HepG2 (cell line): Measurements from ENCODE around the gene APOD. TPM values are rescaled to one million over a fixed set of nuclear protein-coding genes. Genes with fewer than 3 reads are reported as not detected.

Experiments
- ARHGAP35 ChIP-seq: sonication (generic); formaldehyde crosslinking; IDR thresholded peaks from 2 replicates; pipeline ENCODE4 v1.9.0; 2022; ENCODE audit warnings: mild to moderate bottlenecking, inconsistent platforms, moderate library complexity, missing genetic modification reagents, borderline replicate concordance
- FOXJ3 ChIP-seq: sonication (generic); formaldehyde crosslinking; IDR thresholded peaks from 2 replicates; pipeline ENCODE4 v1.4.0; 2020; ENCODE audit warnings: missing genetic modification reagents, mild to moderate bottlenecking, borderline replicate concordance
- MEF2D ChIP-seq: sonication (generic); formaldehyde crosslinking; IDR thresholded peaks from 2 replicates; pipeline ENCODE4 v1.5.1; 2020; ENCODE audit warnings: mild to moderate bottlenecking, missing genetic modification reagents
- MIER2 ChIP-seq: IDR thresholded peaks from 2 replicates; pipeline ENCODE4 v1.6.1; 2016; ENCODE audit warnings: missing biosample characterization, missing genetic modification reagents
- NFKB2 ChIP-seq: sonication (generic); formaldehyde crosslinking; IDR thresholded peaks from 2 replicates; pipeline ENCODE4 v1.4.0; 2020; ENCODE audit warnings: missing genetic modification reagents, borderline replicate concordance
- SETDB1 ChIP-seq: sonication (generic); formaldehyde crosslinking; IDR thresholded peaks from 2 replicates; pipeline ENCODE4 v1.5.1; 2020; ENCODE audit warnings: missing genetic modification reagents, mild to moderate bottlenecking, borderline replicate concordance
- SP2 ChIP-seq: sonication (generic); formaldehyde crosslinking; IDR thresholded peaks from 2 replicates; pipeline ENCODE4 v1.5.1; 2020; ENCODE audit warnings: mild to moderate bottlenecking, missing genetic modification reagents
- YEATS4 ChIP-seq: sonication (generic); formaldehyde crosslinking; IDR thresholded peaks from 2 replicates; pipeline ENCODE4 v1.4.0; 2020; ENCODE audit warnings: missing genetic modification reagents, borderline replicate concordance
- ZNF329 ChIP-seq: sonication (generic); formaldehyde crosslinking; IDR thresholded peaks from 2 replicates; pipeline ENCODE4 v1.9.0; 2021; ENCODE audit warnings: low read depth, mild to moderate bottlenecking, missing genetic modification reagents
- ZNF451 ChIP-seq: sonication (generic); formaldehyde crosslinking; IDR thresholded peaks from 2 replicates; pipeline ENCODE4 v1.5.0; 2020; ENCODE audit warnings: mild to moderate bottlenecking, missing genetic modification reagents
- ZNF501 ChIP-seq: sonication (generic); formaldehyde crosslinking; IDR thresholded peaks from 2 replicates; pipeline ENCODE4 v1.5.1; 2020; ENCODE audit warnings: mild to moderate bottlenecking, moderate library complexity, missing genetic modification reagents
- ZNF605 ChIP-seq: sonication (generic); formaldehyde crosslinking; IDR thresholded peaks from 2 replicates; pipeline ENCODE4 v1.8.0; 2022; ENCODE audit warnings: mild to moderate bottlenecking, missing genetic modification reagents
- ZNF788 ChIP-seq: sonication (generic); formaldehyde crosslinking; IDR thresholded peaks from 2 replicates; pipeline ENCODE4 v1.5.0; 2020; ENCODE audit warnings: mild to moderate bottlenecking, missing genetic modification reagents, borderline replicate concordance
- ZNF792 ChIP-seq: IDR thresholded peaks from 2 replicates; pipeline ENCODE4 v1.6.1; 2016
- polyA plus RNA-seq, 8 experiments: library from polyadenylated mRNA; depleted of rRNA in 3 of 8; stranded (reverse) in 7 of 8; unstranded in 1 of 8; fragments of >200 nt; fragmentation: Illumina TruSeq in 4 of 8; extraction: Trizol in 4 of 8; gene quantifications; 2 replicates each; pipeline versions ENCODE4 v1.2.1 to v1.2.3, GENCODE V29; 2011 to 2016; ENCODE audit warnings: low read depth in 4 of 8, missing spikeins in 1 of 8, mixed read lengths in 1 of 8; ENCODE audit not compliant: insufficient read depth in 1 of 8
- total RNA-seq, 5 experiments: library from RNA; depleted of rRNA; stranded (reverse); fragments of >200 nt; fragmentation: Illumina TruSeq; extraction: Trizol; gene quantifications; 2 replicates each; pipeline ENCODE4 v1.2.3, GENCODE V29; 2016; ENCODE audit warnings: low read depth in 1 of 5
- TF ChIP-seq, protein P1 (sequence below): sonication (generic); formaldehyde crosslinking; IDR thresholded peaks from 2 replicates; pipeline ENCODE4 v1.4.0; 2020; ENCODE audit warnings: low read depth, mild to moderate bottlenecking, missing genetic modification reagents
- TF ChIP-seq, protein P2 (sequence below): sonication (generic); formaldehyde crosslinking; IDR thresholded peaks from 2 replicates; pipeline ENCODE4 v1.5.1; 2020; ENCODE audit warnings: mild to moderate bottlenecking, missing genetic modification reagents, moderate library complexity
- TF ChIP-seq, protein P3 (sequence below): sonication (generic); formaldehyde crosslinking; IDR thresholded peaks from 2 replicates; pipeline ENCODE4 v1.4.0; 2020; ENCODE audit warnings: missing genetic modification reagents
- TF ChIP-seq, protein P4 (sequence below): sonication (generic); formaldehyde crosslinking; IDR thresholded peaks from 2 replicates; pipeline ENCODE4 v1.8.0; 2022; ENCODE audit warnings: mild to moderate bottlenecking, missing genetic modification reagents, moderate library complexity

APOD gene
- total and polyA plus RNA-seq, 2 of the 13 experiments (the other 11 are each of a cell fraction or from before 2014, with no cell fraction given): not detected

DNA sequence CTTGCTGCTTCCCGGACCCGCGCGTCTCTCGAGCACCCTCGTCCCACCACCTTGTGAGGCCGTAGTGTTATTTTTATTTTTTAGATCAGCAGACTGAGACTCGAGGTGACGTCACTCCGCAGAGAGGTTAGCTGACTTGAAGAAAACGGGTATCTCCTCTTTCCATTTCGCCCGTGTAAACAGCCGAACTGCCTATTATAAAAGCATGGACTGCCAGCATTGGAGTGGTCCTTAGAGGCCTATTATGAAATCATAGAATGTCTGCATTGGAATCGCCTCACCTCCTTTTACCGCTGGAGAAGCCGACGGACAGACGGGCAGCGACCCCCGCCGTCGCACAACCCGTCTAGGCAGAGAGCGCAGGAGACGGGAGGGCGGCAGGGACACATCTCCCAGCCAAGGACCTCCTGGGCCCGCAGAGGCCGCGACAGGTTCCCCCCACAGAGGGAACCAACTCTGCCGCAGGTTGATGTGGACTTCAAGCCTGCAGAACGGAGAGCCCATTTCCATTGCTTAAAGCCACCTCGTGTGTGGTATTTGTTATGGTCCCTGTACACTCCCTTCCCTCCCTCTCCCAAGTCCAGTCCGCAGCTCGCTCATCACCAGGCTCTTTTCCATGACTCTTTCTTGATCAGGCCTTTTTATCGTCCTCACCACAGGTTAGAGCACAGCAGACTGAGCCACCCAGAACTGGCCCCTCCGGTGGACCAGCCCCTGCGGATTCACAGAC, 40.1 kb downstream of the APOD start (continued):
- TF ChIP-seq ZNF605 (peak; percentile 48; the same call in 1 of the 2 replicates), MEF2D (CRISPR knock-in tag) (0 out of 2 replicates have a peak, but pooled peaks have one; percentile 4), FOXJ3 (CRISPR knock-in tag) (peak; percentile 24; the same call in 1 of the 2 replicates), SP2 (CRISPR knock-in tag) (0 out of 2 replicates have a peak, but pooled peaks have one; percentile 23), YEATS4 (CRISPR knock-in tag) (peak; percentile 11; the same call in 1 of the 2 replicates), ZNF501 (peak; percentile 48), ZNF451 (CRISPR knock-in tag) (no peak), ZNF792 (CRISPR knock-in tag) (no peak), SETDB1 (CRISPR knock-in tag) (0 out of 2 replicates have a peak, but pooled peaks have one; percentile 44), ARHGAP35 (0 out of 2 replicates have a peak, but pooled peaks have one; percentile 50), ZNF329 (CRISPR knock-in tag) (no peak), MIER2 (CRISPR knock-in tag) (0 out of 2 replicates have a peak, but pooled peaks have one; percentile 10), NFKB2 (CRISPR knock-in tag) (peak; percentile 27; the same call in 1 of the 2 replicates), ZNF788 (CRISPR knock-in tag) (0 out of 2 replicates have a peak, but pooled peaks have one; percentile 18)
- TF ChIP-seq, protein P1, sequence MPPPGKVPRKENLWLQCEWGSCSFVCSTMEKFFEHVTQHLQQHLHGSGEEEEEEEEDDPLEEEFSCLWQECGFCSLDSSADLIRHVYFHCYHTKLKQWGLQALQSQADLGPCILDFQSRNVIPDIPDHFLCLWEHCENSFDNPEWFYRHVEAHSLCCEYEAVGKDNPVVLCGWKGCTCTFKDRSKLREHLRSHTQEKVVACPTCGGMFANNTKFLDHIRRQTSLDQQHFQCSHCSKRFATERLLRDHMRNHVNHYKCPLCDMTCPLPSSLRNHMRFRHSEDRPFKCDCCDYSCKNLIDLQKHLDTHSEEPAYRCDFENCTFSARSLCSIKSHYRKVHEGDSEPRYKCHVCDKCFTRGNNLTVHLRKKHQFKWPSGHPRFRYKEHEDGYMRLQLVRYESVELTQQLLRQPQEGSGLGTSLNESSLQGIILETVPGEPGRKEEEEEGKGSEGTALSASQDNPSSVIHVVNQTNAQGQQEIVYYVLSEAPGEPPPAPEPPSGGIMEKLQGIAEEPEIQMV: 0 out of 2 replicates have a peak, but pooled peaks have one; percentile 43
- TF ChIP-seq, protein P2, sequence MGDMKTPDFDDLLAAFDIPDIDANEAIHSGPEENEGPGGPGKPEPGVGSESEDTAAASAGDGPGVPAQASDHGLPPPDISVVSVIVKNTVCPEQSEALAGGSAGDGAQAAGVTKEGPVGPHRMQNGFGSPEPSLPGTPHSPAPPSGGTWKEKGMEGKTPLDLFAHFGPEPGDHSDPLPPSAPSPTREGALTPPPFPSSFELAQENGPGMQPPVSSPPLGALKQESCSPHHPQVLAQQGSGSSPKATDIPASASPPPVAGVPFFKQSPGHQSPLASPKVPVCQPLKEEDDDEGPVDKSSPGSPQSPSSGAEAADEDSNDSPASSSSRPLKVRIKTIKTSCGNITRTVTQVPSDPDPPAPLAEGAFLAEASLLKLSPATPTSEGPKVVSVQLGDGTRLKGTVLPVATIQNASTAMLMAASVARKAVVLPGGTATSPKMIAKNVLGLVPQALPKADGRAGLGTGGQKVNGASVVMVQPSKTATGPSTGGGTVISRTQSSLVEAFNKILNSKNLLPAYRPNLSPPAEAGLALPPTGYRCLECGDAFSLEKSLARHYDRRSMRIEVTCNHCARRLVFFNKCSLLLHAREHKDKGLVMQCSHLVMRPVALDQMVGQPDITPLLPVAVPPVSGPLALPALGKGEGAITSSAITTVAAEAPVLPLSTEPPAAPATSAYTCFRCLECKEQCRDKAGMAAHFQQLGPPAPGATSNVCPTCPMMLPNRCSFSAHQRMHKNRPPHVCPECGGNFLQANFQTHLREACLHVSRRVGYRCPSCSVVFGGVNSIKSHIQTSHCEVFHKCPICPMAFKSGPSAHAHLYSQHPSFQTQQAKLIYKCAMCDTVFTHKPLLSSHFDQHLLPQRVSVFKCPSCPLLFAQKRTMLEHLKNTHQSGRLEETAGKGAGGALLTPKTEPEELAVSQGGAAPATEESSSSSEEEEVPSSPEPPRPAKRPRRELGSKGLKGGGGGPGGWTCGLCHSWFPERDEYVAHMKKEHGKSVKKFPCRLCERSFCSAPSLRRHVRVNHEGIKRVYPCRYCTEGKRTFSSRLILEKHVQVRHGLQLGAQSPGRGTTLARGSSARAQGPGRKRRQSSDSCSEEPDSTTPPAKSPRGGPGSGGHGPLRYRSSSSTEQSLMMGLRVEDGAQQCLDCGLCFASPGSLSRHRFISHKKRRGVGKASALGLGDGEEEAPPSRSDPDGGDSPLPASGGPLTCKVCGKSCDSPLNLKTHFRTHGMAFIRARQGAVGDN (CRISPR knock-in tag): peak; percentile 0; the same call in 1 of the 2 replicates
- TF ChIP-seq, protein P3, sequence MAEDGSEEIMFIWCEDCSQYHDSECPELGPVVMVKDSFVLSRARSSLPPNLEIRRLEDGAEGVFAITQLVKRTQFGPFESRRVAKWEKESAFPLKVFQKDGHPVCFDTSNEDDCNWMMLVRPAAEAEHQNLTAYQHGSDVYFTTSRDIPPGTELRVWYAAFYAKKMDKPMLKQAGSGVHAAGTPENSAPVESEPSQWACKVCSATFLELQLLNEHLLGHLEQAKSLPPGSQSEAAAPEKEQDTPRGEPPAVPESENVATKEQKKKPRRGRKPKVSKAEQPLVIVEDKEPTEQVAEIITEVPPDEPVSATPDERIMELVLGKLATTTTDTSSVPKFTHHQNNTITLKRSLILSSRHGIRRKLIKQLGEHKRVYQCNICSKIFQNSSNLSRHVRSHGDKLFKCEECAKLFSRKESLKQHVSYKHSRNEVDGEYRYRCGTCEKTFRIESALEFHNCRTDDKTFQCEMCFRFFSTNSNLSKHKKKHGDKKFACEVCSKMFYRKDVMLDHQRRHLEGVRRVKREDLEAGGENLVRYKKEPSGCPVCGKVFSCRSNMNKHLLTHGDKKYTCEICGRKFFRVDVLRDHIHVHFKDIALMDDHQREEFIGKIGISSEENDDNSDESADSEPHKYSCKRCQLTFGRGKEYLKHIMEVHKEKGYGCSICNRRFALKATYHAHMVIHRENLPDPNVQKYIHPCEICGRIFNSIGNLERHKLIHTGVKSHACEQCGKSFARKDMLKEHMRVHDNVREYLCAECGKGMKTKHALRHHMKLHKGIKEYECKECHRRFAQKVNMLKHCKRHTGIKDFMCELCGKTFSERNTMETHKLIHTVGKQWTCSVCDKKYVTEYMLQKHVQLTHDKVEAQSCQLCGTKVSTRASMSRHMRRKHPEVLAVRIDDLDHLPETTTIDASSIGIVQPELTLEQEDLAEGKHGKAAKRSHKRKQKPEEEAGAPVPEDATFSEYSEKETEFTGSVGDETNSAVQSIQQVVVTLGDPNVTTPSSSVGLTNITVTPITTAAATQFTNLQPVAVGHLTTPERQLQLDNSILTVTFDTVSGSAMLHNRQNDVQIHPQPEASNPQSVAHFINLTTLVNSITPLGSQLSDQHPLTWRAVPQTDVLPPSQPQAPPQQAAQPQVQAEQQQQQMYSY (CRISPR knock-in tag): peak; percentile 98
- TF ChIP-seq, protein P4, sequence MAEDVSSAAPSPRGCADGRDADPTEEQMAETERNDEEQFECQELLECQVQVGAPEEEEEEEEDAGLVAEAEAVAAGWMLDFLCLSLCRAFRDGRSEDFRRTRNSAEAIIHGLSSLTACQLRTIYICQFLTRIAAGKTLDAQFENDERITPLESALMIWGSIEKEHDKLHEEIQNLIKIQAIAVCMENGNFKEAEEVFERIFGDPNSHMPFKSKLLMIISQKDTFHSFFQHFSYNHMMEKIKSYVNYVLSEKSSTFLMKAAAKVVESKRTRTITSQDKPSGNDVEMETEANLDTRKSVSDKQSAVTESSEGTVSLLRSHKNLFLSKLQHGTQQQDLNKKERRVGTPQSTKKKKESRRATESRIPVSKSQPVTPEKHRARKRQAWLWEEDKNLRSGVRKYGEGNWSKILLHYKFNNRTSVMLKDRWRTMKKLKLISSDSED (CRISPR knock-in tag): no peak
